NCI-H2227 treated with DMSO at 0.1 percent for 48 hours (cell line): ENCODE results near the gene RASGRF2.
"Not testable (repeated sequence)": the region's sequence is repeated elsewhere in the genome, so short reads cannot be mapped to it uniquely, and the experiment has no call there.

ENCODE experiments used
- DNase-seq: peaks from one replicate; lab custom pipeline; 2025; lab: John Stamatoyannopoulos, UW

The RASGRF2 gene

DNA sequence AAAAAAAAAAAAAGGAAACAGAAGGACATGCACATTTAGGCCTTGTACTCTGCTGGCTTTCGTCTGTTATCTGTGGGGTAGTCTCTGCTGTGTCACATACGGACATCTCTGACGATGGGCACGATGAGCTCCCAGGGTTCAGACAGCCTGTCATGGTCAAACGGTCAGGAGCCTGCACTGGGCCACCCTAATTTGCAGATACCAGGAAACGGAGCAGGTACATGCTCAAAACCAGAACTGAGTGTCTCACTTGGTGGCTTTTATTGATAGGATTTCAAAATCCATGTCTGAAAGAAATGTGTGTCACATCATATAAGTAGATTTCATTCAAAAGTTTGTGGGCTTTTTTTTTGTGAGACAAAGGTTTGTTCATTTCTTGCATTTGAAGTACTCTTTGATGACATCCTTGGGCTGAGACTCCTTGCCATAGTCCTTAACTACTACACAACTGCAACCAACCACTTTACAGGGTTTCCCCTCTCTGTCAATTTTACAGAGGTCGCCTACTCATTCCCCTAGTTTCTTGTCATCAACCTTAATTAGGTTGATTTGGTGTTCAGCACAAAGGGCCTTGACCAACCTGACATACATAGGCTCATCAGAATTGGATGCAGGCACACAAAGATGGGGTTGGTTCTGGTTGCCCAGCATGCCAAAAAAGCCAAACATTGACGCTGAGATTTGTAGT is 281.9 kb downstream of the RASGRF2 start:
- no peak for DNase-seq

DNA sequence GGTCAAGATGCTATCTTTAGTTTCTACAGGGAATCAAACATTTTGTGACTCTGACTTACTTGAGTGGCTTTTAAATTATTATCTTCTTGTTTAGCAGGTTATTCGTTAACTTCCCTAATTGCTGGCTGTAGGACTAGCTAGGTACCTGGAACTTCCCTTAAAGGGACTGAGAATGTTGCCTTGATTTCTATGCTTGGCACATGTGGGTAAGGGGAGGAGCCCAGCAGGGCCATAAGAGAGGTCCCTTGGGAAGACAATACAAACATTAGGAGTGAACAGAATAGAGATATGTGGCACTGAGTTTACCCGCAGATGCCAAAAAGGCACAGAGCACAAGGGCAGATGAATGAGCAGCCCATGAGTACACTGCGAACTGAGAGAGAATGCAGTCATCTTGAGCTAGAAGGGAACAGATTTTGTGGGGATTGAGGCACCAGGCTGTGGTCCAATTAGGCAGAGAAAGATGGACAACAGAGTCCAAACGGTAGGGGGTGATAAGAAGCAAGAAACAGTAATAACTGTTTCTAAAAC is 282.8 kb downstream of the RASGRF2 start:
- no peak for DNase-seq

DNA sequence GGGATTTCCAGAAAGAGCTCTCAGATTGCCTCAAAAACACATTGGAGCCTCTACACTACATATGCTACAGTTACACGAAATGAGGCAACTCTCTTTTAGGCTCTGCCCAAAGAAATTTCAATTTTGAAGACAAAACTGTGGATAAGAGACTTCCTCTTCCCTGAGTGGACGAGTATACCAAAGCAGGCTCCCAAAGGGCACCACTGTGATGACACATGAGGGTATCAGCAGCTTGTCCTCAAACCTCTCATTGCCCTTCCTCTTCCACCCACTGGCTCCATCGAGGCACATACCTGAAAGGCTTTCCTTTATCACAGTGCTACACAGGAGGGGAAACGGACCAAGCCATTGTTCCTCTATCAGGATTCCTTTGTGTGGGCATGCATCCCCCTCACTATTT is 284.3 kb downstream of the RASGRF2 start:
- no peak for DNase-seq

DNA sequence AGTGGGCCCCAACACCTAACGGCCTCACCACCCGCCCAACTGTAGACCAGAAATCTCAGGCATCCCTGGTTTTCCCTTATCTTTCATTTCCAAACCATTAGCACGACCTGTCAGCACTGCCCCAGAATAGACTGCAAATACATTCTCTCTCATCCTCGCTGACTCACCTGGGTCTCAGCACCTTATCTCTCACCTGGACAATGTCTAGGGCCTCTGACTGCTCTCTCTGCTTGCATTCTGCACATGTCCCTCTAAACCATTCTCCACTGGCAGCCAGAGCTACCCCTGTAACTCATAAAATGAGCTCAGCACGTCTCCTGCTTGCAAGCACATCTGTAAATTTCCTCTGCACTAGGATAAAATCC is 285.7 kb downstream of the RASGRF2 start:
- DNase-seq, result no peak

DNA sequence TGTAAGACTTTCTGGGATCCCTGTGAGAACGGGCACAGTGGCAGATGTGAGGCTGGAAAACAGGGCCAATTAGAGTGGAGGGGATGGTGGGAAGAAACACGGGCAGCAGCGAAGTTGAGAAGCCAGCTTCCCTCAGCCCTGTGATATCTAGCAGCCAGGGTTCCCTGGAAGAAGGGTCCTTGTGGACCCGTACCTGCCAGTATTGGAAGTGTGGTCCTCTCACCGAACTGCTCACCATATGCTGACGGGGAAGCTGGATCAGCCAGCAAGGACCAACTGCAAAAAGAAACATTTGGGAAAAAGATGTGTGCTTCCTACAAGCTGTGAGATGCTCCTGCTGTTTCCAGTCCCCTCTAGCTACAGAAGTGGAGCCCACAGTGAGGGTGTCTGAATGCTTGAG is 286.5 kb downstream of the RASGRF2 start:
- DNase-seq, result no peak

DNA sequence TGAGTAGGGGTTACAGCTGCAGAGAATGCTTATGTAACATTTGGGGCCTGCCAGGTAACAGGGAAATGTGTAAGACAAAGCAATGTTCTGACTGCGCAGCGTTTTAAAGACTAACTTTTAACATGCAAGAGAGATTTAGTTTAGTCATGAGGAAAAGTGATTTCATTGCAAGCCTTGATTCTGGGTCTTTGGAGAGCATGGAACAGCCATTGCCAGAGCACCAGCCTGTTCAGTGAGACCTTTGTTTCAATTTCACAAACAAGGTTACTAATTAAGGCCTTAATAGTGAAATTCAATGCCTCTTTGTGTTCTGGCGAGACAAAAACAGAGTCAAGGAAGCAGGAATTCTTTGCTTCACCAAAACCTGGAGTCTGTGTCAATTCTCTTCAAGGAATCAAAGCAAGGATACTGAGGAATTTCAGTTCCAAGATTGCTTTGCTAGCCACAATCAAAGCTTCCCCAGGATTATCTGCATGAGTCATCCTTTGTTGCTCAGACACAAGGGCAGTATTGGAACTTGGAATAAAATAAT is 287.3 kb downstream of the RASGRF2 start:
- DNase-seq, result no peak

DNA sequence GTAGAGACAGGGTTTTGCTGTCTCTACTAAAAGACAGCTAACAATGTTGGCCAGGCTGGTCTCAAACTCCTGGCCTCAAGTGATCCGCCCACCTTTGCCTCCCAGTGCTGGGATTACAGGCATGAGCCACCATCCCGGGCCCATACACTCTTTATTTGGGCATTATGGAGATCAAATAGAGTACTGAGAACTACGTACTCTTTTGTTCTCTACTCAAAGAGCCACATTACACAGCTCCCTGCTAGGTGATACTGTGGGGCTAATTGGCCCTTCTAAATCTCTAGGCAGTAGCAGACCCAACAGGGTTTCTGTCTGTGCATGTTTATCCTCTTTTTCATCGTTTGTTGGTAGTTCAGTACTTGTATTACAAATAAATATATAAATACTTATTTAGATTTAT is 289.1 kb downstream of the RASGRF2 start:
- no peak for DNase-seq

DNA sequence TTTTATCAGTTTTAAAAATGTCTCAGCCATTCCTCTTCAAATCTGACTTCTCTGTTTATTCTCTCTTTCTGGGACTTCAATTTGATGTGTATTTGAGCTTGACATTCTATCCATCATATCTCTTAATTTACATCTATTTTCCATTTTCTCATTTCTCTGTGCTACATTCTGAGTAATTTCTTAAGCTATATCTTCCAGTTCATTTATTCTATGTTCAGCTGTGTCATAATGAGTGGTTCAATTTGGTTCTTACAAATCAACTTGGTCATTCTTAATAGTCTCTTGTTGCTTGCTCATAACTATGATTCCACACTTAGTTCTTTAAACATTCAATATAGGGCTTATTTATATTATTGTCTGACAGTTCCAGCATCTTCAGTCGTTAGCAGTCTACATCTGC is 289.8 kb downstream of the RASGRF2 start:
- no peak for DNase-seq

DNA sequence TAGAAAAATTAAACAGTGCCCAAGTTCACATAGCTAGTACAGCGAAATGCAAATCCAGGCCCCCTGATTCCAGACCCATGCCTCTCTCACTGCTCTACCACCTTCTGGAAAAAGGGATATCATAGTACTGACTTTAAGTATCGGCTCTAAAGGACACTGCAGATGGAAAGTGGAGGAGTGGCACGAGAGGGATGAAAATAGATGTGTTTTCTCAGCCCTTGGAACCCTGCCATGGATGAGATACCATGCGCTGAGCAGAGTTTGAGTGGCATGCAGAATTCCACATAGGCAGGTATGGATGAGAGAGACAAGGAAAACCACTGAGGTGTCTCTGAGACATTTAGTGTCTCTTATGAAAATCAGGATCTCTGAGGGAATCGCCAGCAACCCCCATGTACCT is 291.8 kb downstream of the RASGRF2 start:
- no peak for DNase-seq

DNA sequence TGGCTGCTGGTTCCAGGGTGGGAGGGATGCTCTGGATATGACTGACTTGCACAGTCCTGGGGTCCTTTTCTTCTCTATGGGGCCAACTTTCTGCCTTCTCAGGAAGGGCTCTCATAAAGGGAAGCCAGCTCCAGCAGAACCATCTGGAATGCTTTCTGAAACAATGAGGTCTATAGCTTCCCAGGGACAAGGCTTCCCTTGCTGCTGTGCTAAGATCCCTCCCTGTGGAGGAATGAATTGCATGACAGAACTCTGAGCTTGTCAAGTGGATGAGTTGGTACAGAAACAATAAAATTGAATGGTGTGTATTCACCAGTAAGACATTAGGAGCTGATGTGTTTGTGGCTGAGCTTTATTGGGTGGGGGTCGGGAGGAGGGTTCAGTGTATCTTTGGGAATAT is 292.7 kb downstream of the RASGRF2 start:
- DNase-seq, result no peak

DNA sequence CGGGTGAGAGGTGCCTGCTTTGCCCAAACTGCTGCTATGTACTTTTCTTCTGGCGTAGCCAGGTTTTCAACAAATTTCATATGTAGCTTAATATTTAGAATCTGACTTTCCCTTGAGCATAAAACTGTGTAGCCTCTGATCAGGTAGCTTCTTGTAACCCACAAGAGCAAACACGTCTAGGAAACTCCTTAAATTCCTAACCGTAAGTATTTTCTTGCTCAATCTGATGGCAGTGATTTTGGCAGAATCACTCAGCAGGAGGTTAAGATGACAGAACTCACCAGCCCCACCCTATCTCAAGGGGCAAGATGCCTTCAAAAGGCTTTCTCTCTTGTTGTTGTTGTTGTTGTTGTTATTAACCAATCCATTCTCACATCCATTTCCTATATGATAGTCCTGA is 293.7 kb downstream of the RASGRF2 start:
- no peak for DNase-seq

DNA sequence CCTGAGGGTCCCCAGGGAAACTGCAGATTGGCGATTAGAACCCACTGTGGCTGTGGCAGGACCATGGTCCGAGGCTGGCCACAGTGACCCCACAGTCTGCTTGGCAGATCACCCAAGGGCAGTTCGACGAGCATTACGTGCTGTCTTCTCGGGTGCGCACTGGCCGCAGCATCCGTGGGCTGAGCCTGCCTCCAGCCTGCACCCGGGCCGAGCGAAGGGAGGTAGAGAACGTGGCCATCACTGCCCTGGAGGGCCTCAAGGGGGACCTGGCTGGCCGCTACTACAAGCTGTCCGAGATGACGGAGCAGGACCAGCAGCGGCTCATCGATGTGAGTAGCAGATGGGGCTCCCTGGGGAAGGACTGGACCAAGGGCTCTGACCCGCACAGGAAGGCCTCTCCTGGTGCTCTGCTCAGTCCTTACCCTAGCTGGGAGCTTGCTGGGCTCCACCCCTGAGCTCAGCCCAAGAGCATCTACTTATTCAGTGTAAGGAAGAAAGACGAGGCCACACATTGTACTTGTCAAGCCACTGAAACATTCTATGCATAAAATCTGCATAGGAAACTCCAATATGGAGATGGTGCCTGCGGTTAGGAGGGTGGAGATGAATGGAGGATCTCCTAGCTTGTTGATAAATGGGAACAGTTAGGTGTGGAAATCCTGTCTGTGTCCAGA is 294.9 kb downstream of the RASGRF2 start:
- no peak for DNase-seq

DNA sequence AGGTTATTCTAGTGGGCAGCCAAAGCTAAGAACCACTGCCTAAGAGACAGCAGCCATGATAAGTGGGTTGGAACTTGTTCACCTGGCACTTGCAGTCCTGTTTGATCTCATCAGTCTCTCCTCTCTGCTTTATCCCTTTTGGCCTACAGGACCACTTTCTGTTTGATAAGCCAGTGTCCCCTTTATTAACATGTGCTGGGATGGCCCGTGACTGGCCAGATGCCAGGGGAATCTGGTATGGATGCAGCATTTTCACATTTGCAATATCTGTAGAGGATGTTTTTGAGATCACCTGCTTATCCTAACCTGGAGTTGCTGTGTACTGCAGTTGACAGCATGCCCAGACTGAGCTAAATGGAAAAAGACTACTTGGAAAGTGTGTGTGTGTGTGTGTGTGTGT is 296.6 kb downstream of the RASGRF2 start:
- DNase-seq, result no peak

DNA sequence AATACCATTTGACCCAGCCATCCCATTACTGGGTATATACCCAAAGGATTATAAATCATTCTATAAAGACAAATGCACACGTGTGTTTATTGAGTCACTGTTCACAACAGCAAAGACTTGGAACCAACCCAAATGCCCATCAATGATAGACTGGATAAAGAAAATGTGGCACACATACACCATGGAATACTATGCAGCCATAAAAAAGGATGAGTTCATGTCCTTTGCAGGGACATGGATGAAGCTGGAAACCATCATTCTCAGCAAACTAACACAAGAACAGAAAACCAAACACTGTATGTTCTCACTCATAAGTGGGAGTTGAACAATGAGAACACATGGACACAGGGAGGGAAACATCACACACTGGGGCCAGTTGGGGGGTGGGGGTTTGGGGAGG is 302.6 kb downstream of the RASGRF2 start:
- not testable (repeated sequence) for DNase-seq

DNA sequence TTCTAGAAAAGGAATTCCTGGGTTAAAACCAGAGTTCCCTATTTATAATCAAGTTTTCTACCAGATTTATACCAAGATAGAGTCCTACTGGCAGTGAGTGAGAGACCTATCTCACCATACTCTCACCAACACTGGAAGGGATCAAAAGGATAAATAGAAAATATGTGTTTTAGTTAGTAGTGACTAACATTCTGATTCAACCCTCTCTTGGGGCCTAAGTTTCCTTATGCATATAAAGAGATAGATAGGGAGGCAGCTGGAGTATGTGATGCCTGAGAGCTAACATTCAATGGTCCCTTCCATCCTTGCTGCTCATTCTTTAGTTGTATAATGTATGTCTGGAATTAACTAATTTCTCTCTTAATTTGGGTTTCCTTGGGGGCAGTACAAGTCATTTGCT is 304.9 kb downstream of the RASGRF2 start:
- DNase-seq, result no peak

DNA sequence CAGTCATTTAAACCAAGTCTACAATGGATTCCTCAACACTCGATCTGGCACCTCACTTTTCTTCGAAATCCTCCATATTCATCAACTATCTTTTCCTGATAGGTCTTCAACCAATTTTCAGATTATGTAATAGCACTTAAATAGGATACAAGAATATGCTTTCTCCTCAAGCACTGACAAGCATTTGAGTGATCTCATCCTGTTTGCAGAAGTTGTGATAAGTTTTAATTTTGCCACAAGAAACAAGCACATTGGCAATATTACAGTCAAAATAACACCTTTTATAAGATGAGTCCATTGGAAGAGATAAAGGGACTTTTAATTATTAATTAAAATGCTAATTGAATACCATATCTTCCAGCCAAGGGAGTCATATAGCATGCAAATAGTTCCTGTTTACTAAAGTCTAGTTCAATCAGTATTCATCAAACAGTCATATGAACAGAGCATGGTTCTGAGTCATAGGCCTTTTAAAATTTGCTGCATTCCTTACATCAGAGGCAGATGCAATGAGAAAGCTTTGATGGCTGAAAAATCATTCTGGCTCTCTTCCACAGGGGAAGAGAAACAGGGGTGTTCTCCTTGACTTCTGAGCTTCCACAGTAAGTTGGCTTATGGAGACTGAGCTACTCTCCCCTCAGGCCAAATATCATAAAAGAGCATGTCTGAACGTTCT is 308.5 kb downstream of the RASGRF2 start:
- no peak for DNase-seq

DNA sequence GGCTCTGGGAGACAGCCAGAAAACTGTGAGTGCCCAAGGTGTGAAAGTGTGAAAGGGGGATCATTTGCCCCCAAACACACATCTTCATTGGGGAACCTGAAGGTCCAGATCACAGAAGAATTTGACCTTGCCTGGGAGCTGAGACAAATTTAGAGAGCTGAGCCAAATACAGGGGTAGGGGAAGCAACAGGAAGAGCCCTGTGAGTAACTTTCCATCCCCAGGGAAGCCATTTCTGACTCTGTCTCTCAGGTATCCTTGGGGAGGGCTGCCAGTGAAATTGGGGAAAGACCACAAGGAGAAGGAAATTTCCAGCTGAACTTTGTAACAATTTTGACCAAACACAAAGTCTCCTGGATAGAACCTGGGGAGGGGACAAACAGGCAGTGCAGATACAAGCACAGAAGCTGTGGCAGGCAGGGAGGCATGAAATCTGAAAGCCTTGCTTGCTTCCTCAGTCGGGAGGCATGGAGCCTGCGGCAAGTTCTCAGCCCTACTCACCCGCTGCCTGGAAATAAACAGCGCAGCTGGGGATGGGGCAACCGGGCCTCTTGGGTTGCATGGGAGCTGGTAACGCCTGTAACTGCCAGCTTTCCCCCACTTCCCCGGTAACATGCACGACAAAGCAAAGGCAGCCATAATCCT is 309.7 kb downstream of the RASGRF2 start:
- DNase-seq, result no peak

DNA sequence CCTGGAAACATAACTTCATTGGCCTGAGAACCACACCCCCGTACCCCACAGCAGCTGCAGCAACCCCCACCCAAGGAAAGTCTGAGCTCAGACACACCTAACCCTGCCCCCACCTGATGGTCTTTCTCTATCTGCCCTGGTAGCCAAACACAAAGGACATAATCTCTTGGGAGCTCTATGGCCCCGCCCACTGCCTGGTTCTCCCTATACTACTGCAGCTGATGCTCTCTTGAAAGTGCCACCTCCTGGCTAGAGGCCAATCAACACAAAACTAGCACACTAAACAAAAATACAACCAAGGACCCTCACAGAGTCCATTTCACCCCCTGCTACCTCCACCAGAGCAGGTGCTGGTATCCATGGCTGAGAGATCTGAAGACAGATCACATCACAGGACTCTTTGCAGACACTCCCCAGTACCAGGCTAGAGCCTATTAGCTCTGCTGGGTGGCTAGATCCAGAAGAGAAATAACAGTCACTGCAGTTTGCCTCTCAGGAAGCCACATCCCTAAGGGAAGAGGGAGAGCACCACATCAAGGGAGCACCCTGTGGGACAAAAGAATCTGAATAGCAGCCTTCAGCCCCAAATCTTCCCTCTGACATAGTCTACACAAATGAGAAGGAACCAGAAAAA is 310.3 kb downstream of the RASGRF2 start:
- not testable (repeated sequence) for DNase-seq
